HepG2 (cell line): ENCODE measurements around the gene MAP3K19. TPM values are rescaled to one million over a fixed set of nuclear protein-coding genes. Genes with fewer than 3 reads are reported as not detected.

Experiments
- AKAP8 ChIP-seq: sonication (generic); formaldehyde crosslinking; IDR thresholded peaks from 2 replicates; pipeline ENCODE4 v1.5.1; 2020; ENCODE audit warnings: mild to moderate bottlenecking, missing genetic modification reagents
- DR1 ChIP-seq: sonication (generic); formaldehyde crosslinking; IDR thresholded peaks from 2 replicates; pipeline ENCODE4 v1.8.0; 2021; ENCODE audit warnings: mild to moderate bottlenecking, missing genetic modification reagents, inconsistent platforms
- FOXA3 ChIP-seq: IDR thresholded peaks from 2 replicates; pipeline ENCODE4 v1.6.1; 2016; ENCODE audit warnings: missing genetic modification reagents, missing compliant biosample characterization
- HMGXB4 ChIP-seq, 2 experiments: sonication (generic) in 1 of 2; formaldehyde crosslinking in 1 of 2; IDR thresholded peaks; 2 replicates each; pipeline versions ENCODE4 v1.4.0 to v1.6.1; 2018 to 2020; ENCODE audit warnings: missing genetic modification reagents in 2 of 2, borderline replicate concordance in 1 of 2, low read depth in 1 of 2, mild to moderate bottlenecking in 1 of 2, missing biosample characterization in 1 of 2
- HNRNPUL1 ChIP-seq: fragments of 200-400 bp; formaldehyde crosslinking; IDR thresholded peaks from 2 replicates; pipeline ENCODE4 v1.6.1; 2017; ENCODE audit warnings: low read depth, mild to moderate bottlenecking, low read length, moderate library complexity
- KAT7 ChIP-seq: IDR thresholded peaks from 2 replicates; pipeline ENCODE4 v1.6.1; 2018; ENCODE audit warnings: borderline replicate concordance, missing compliant biosample characterization
- KDM2A ChIP-seq: sonication (generic); formaldehyde crosslinking; IDR thresholded peaks from 2 replicates; pipeline ENCODE4 v1.4.0; 2020; ENCODE audit warnings: low read depth, missing genetic modification reagents, borderline replicate concordance
- KDM5B ChIP-seq: sonication (generic); formaldehyde crosslinking; IDR thresholded peaks from 2 replicates; pipeline ENCODE4 v1.4.0; 2020; ENCODE audit warnings: missing genetic modification reagents, mild to moderate bottlenecking, borderline replicate concordance
- MAX ChIP-seq: IDR thresholded peaks from 2 replicates; pipeline ENCODE4 v1.6.1; 2012; ENCODE audit warnings: inconsistent platforms
- MBD4 ChIP-seq: IDR thresholded peaks from 2 replicates; pipeline ENCODE4 v1.6.1; 2012; ENCODE audit warnings: low read length, inconsistent platforms, borderline replicate concordance
- MLLT10 ChIP-seq: sonication (generic); formaldehyde crosslinking; IDR thresholded peaks from 2 replicates; pipeline ENCODE4 v1.4.0; 2020; ENCODE audit warnings: missing genetic modification reagents
- NR0B2 ChIP-seq: sonication (generic); formaldehyde crosslinking; IDR thresholded peaks from 2 replicates; pipeline ENCODE4 v1.4.0; 2020; ENCODE audit warnings: mild to moderate bottlenecking, missing genetic modification reagents
- PBX3 ChIP-seq: sonication (generic); formaldehyde crosslinking; IDR thresholded peaks from 2 replicates; pipeline ENCODE4 v1.8.1; 2023; ENCODE audit warnings: missing genetic modification reagents, inconsistent platforms, borderline replicate concordance
- PITX1 ChIP-seq: sonication (generic); formaldehyde crosslinking; IDR thresholded peaks from 2 replicates; pipeline ENCODE4 v1.5.1; 2020; ENCODE audit warnings: mild to moderate bottlenecking, missing genetic modification reagents
- RNF2 ChIP-seq: fragments of 450-650 bp; conservative IDR thresholded peaks from 2 replicates; pipeline ENCODE4 v1.6.1; 2016; ENCODE audit warnings: low read depth
- TFDP1 ChIP-seq: IDR thresholded peaks from 2 replicates; pipeline ENCODE4 v1.6.1; 2016; ENCODE audit warnings: missing compliant biosample characterization, missing genetic modification reagents, borderline replicate concordance
- ZBTB25 ChIP-seq: IDR thresholded peaks from 2 replicates; pipeline ENCODE4 v1.6.1; 2018; ENCODE audit warnings: missing genetic modification reagents
- ZNF230 ChIP-seq: sonication (generic); formaldehyde crosslinking; IDR thresholded peaks from 2 replicates; pipeline ENCODE4 v1.4.0; 2020; ENCODE audit warnings: mild to moderate bottlenecking, missing genetic modification reagents
- ZNF24 ChIP-seq: fragments of 450-650 bp; IDR thresholded peaks from 2 replicates; pipeline ENCODE4 v1.6.1; 2017; ENCODE audit warnings: antibody characterized with exemption, mild to moderate bottlenecking
- ZNF317 ChIP-seq: sonication (generic); formaldehyde crosslinking; IDR thresholded peaks from 2 replicates; pipeline ENCODE4 v1.5.0; 2020; ENCODE audit warnings: mild to moderate bottlenecking, missing genetic modification reagents
- ZNF335 ChIP-seq: sonication (generic); formaldehyde crosslinking; IDR thresholded peaks from 2 replicates; pipeline ENCODE4 v1.4.0; 2020; ENCODE audit warnings: missing genetic modification reagents
- ZNF337 ChIP-seq: sonication (generic); formaldehyde crosslinking; IDR thresholded peaks from 2 replicates; pipeline ENCODE4 v1.5.1; 2020; ENCODE audit warnings: missing genetic modification reagents, low read depth, mild to moderate bottlenecking, borderline replicate concordance
- ZNF484 ChIP-seq: sonication (generic); formaldehyde crosslinking; IDR thresholded peaks from 2 replicates; pipeline ENCODE4 v1.5.1; 2020; ENCODE audit warnings: mild to moderate bottlenecking, low read depth, missing genetic modification reagents, borderline replicate concordance
- ZNF572 ChIP-seq: sonication (generic); formaldehyde crosslinking; IDR thresholded peaks from 2 replicates; pipeline ENCODE4 v1.5.1; 2020; ENCODE audit warnings: mild to moderate bottlenecking, missing genetic modification reagents
- polyA plus RNA-seq, 8 experiments: library from polyadenylated mRNA; depleted of rRNA in 3 of 8; stranded (reverse) in 7 of 8; unstranded in 1 of 8; fragments of >200 nt; fragmentation: Illumina TruSeq in 4 of 8; extraction: Trizol in 4 of 8; gene quantifications; 2 replicates each; pipeline versions ENCODE4 v1.2.1 to v1.2.3, GENCODE V29; 2011 to 2016; ENCODE audit warnings: low read depth in 4 of 8, missing spikeins in 1 of 8, mixed read lengths in 1 of 8; ENCODE audit not compliant: insufficient read depth in 1 of 8
- total RNA-seq, 5 experiments: library from RNA; depleted of rRNA; stranded (reverse); fragments of >200 nt; fragmentation: Illumina TruSeq; extraction: Trizol; gene quantifications; 2 replicates each; pipeline ENCODE4 v1.2.3, GENCODE V29; 2016; ENCODE audit warnings: low read depth in 1 of 5

MAP3K19 gene
- total and polyA plus RNA-seq, 2 of the 13 experiments (the other 11 are each of a cell fraction or from before 2014, with no cell fraction given): not detected

GRCh38 chr2:135004005-135004746, 43.1 kb downstream of the MAP3K19 start (continued):
- no peak for TF ChIP-seq MLLT10 (CRISPR knock-in tag)
- TF ChIP-seq KDM5B (CRISPR knock-in tag): peak; percentile 33; the same call in 1 of the 2 replicates
- no peak for TF ChIP-seq ZNF230 (CRISPR knock-in tag)
- peak; percentile 24; the same call in 1 of the 2 replicates for TF ChIP-seq ZNF572 (CRISPR knock-in tag)
- TF ChIP-seq ZNF24: no peak; the same call in 1 of the 2 replicates
- TF ChIP-seq KAT7 (CRISPR knock-in tag): no peak
- TF ChIP-seq AKAP8 (CRISPR knock-in tag): no peak
- peak; percentile 65; the same call in 1 of the 2 replicates for TF ChIP-seq TFDP1 (CRISPR knock-in tag)
- peak; percentile 76; the same call in 1 of the 2 replicates for TF ChIP-seq ZBTB25 (CRISPR knock-in tag)
- peak; percentile 63 to 66; a peak in 3 of 4 replicates for TF ChIP-seq HMGXB4 (CRISPR knock-in tag; IDR thresholded peaks at IDR 0.05; ENCODE audit: borderline replicate concordance in 1 of 2, low read depth in 1 of 2)
- no peak for TF ChIP-seq MBD4
- TF ChIP-seq HNRNPUL1: no peak
- TF ChIP-seq ZNF337 (CRISPR knock-in tag): no peak
- no peak for TF ChIP-seq ZNF484 (CRISPR knock-in tag)
- no peak for TF ChIP-seq PITX1
- no peak for TF ChIP-seq DR1 (CRISPR knock-in tag)
- TF ChIP-seq FOXA3 (CRISPR knock-in tag): peak; percentile 24; the same call in 1 of the 2 replicates
- no peak for TF ChIP-seq ZNF335 (CRISPR knock-in tag)
- TF ChIP-seq MAX: peak; percentile 62
- TF ChIP-seq PBX3 (CRISPR knock-in tag): no peak
- peak; percentile 88 for TF ChIP-seq KDM2A (CRISPR knock-in tag)
- 0 out of 2 replicates have a peak, but pooled peaks have one; percentile 60 for TF ChIP-seq NR0B2 (CRISPR knock-in tag)
- TF ChIP-seq ZNF317: 0 out of 2 replicates have a peak, but pooled peaks have one; percentile 34
- no peak for TF ChIP-seq RNF2
